GM18505 (cell line): ENCODE results near the gene ADAM12.

ENCODE experiments used
- ATAC-seq: cut with Tn5 transposase; IDR thresholded peaks from one replicate; pipeline ENCODE4 v1.9.1; 2021; ENCODE audit not compliant: unreplicated experiment
- POLR2A ChIP-seq: IDR thresholded peaks from 4 replicates; pipeline ENCODE4 v1.6.1; 2011; ENCODE audit warnings: borderline replicate concordance; ENCODE audit not compliant: insufficient read depth, insufficient read length; ENCODE audit errors: extremely low read depth

Gene ADAM12

DNA sequence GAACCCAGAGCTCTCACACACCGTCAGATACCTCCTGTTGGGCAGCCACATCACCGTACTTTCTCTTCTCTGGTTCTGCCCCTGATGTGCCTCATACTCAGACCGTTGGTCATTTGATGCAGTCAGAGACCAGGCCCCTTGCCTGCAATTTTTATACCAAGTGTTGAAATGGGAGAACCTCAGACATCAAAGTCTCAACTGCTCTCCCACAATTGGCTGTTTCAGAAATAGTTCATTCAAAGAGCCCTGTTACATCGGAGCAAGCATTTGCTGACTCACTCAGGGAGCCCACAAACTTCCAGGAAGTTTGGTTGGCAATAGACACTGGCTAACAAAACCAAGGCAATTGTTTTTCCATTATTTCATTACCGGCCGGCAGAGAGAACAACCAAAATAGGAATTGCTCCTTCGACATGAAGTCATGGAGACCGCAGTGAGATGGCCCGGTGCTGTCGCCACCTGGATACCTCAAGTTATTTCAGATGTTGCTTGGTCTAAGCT lies 33.5 kb upstream of the ADAM12 start:
- no peak for TF ChIP-seq POLR2A
- no peak for ATAC-seq

DNA sequence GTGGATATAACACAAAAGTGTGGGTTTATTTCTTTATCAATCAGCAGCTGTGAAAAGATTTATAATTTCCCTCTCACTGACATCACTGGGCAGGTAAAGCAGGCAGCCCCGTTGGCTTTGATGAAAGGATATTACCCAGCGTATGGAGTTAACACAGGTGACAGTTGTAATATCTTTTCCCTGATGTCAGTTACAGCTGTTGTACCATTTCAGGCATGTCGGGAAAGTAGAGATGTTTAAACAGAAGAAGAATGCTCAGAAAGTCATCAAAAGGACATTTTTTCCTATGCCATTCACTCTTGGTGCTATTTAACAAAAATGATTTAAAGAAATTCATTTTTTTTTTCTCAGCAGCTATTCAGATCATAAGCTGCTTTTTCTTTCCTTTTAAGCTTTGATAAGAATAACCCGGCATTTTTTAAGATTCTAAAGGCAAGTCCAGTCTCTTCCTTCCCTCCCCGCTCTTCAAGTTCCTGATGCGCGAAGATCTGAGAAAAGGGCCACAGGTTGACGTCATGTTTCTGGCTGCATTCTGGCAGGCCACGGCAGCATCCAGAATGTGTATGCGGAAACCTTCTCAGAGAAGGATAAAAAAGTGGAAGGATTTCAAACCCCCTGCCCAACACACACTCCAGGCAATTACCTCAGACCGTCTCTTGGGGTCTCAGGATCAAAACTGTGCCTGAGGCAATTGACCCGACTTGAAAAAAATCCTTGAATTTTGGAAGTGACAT lies 32.5 kb upstream of the ADAM12 start:
- no peak for TF ChIP-seq POLR2A
- no peak for ATAC-seq

GRCh38 chr10:126417220-126417825 lies 29.0 kb upstream of the ADAM12 start:
- ATAC-seq: no peak
- no peak for TF ChIP-seq POLR2A

GRCh38 chr10:126409821-126410220 lies 21.5 kb upstream of the ADAM12 start:
- no peak for TF ChIP-seq POLR2A
- ATAC-seq: no peak

DNA sequence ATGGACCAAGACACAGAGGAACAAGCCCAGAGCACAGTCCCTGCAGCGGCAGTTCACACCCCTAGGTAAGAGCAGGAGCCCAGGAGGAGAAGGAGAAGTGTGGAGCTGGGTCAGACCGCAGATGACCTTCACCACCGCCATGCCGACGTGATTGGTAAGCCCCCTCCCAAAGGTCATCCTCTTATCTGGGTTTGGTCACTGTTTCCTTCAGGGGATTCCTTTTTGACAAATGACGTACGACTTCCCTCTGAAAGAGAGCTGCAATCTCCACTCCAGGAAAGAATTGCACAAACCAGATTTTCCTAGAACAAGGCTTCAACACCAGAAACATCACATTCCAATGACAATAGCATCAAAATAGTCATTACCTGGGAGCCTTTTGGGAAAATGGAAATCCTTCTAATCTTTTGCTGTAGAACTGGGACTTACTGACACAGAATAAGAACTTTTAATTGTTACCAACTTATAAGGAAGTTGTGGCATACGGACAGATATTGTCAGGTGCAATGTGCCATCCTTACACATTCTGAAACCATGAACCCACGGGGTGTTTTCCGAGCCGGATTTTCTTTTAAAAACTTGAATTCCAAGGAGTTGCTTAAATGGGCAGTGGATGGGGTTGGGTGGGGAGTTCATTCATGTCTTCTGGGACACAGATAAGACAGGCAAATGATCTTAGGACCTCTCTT lies 20.8 kb upstream of the ADAM12 start:
- TF ChIP-seq POLR2A: no peak
- ATAC-seq: no peak

DNA sequence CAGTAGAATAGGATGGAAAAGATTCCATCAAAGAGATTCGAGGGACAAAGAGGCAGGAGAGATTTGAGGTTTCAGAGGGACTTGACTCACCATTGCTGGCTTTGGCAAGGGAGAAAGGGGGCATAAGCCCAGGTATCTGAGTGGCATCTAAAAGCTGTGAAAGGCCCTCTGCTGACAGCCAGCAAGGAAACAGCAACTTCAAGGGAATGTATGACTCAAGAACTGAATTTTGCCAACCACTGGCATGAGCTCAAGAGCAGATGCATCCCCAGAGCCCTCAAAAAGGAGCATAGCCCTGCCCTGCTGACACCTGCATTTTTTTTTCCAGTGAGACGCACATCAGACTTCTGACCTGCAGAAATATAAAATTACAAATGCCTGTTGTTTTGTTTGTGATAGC lies 19.6 kb upstream of the ADAM12 start:
- no peak for TF ChIP-seq POLR2A
- no peak for ATAC-seq

DNA sequence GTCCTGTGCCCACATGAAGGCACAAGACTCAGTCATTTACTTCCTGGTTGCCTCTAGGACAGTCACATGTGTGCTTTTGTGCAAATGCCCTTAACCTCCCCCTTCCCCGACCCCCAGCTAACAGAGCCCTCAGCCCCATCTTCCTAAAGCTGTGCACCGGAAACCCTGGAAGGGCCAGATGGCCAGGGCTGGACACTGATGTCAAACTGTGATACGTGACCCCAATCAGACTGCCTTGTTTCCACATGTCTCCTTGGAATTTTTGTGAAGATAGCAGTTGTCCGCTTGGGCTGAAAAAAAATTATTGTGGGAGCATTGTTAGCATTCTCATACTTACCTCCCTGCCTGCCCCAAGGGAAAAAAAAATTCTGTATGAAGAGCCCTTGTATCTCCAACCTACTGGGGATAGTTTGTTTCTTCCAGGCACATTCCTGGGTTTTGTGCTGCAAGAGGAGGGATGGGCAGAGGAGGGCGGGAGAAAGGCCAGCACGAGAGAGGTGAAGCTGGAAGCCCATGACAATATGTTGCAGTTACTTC lies 17.0 kb upstream of the ADAM12 start:
- no peak for ATAC-seq
- TF ChIP-seq POLR2A: no peak

- TF ChIP-seq POLR2A: no peak
- no peak for ATAC-seq
These were observed 14.7 kb upstream of the ADAM12 start for GRCh38 chr10:126402721-126403695.

DNA sequence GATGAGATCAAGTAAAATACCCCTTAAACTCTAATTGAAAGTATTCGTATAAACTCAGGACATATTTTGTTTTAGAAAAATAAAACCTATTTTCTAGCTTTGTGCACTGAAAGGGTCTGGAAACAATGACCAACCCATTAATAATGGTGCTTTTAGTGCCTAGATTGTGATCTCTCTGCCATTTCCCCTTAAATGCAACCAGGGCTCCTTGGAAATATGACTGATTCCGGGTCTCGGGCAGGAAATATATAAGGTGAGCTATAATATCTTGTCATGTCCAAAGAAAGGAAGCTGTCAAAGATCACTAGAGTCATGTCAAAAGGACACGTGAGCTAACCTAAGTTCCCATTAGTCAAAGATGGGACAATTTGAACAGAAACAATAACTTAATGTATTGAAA lies 12.4 kb upstream of the ADAM12 start:
- ATAC-seq: no peak
- no peak for TF ChIP-seq POLR2A

- no peak for TF ChIP-seq POLR2A
- ATAC-seq: no peak
These were observed 10.6 kb upstream of the ADAM12 start for GRCh38 chr10:126398924-126399323.

GRCh38 chr10:126398383-126398743 lies 10.1 kb upstream of the ADAM12 start:
- TF ChIP-seq POLR2A: no peak
- ATAC-seq: no peak

DNA sequence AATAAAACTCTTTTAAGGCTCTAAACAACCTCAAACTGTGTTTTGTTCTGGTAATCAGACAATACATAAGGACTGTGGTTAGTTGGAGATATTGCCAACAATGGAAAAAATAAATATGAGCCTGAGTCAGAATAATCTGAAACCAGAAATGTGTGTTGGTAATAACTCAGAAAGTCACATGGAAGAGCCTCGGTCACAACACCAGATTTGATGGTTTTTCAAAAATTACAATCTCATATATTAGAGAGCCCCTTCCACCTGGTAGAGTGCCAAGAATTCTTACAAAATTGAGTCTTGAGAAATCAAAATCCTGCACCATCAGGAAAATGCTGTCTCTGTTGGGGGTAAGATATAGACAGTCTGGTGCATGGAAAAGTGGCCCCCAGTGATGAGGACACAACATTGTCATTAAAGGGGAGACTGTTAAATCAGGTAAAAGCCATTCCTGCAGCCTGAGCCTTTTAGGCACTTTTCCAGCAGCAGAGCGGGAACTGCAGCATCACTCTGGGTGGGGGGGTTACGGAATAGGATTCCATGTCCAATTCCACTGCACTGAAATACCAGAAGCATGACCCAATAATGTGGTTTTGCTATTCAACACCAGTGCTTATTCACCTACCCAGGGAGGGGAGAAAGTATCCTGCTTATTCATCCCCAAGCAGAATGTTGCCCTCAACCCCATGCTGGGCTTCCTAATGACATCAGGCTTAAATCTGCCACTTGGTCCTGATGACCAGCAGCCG lies 9.5 kb upstream of the ADAM12 start:
- ATAC-seq: no peak
- TF ChIP-seq POLR2A: no peak

- no peak for ATAC-seq
These were observed 8.9 kb upstream of the ADAM12 start for GRCh38 chr10:126397156-126397555.

GRCh38 chr10:126394948-126395347 lies 6.7 kb upstream of the ADAM12 start:
- ATAC-seq: no peak
- no peak for TF ChIP-seq POLR2A

More at GRCh38 chr10:126397156-126397555, 8.9 kb upstream of the ADAM12 start:
- TF ChIP-seq POLR2A: no peak
